ENCODE data around the gene ZNF775. TPM values are rescaled to one million over a fixed set of nuclear protein-coding genes. Genes with fewer than 3 reads are reported as not detected.

Gene ZNF775
- total RNA-seq, 1 donor from 2014 or later, result 8.6 TPM

DNA sequence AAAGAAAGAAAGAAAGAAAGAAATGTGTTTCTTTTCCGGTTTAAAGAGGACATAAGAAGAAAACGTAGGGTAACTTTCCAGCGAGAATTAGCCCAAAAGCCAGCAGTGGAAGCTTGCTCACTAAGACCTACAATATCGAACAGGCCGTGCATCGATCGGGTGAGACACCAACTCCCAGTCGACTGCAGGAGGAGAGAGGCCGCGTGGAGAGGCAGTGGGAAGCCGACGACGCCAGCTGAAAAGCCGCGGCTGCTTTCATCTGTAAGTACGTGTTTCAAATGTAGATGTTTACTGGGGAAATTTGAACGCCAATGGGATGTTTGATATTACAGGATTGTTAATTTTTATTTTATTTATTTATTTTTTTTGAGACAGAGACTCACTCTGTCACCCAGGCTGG, 42.7 kb downstream of the ZNF775 start:
- TF ChIP-seq, protein P1, sequence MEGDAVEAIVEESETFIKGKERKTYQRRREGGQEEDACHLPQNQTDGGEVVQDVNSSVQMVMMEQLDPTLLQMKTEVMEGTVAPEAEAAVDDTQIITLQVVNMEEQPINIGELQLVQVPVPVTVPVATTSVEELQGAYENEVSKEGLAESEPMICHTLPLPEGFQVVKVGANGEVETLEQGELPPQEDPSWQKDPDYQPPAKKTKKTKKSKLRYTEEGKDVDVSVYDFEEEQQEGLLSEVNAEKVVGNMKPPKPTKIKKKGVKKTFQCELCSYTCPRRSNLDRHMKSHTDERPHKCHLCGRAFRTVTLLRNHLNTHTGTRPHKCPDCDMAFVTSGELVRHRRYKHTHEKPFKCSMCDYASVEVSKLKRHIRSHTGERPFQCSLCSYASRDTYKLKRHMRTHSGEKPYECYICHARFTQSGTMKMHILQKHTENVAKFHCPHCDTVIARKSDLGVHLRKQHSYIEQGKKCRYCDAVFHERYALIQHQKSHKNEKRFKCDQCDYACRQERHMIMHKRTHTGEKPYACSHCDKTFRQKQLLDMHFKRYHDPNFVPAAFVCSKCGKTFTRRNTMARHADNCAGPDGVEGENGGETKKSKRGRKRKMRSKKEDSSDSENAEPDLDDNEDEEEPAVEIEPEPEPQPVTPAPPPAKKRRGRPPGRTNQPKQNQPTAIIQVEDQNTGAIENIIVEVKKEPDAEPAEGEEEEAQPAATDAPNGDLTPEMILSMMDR (conservative IDR thresholded peaks at IDR 0.05; ENCODE audit: low read depth, low read length), result no peak
- DNase-seq (ENCODE audit: low read depth), result no peak
- H3K4me3 ChIP-seq (ENCODE audit: low read depth, low read length), result no peak overlapping the region

- H3K4me3 ChIP-seq (ENCODE audit: low read depth, low read length), result no peak overlapping the region
- DNase-seq (ENCODE audit: low read depth), result no peak
- TF ChIP-seq, protein P1 (conservative IDR thresholded peaks at IDR 0.05; ENCODE audit: low read depth, low read length), result no peak
Observed at GRCh38 chr7:150425670-150426069, 46.5 kb downstream of the ZNF775 start.

- TF ChIP-seq, protein P1 (conservative IDR thresholded peaks at IDR 0.05; ENCODE audit: low read depth, low read length), result no peak
- DNase-seq (ENCODE audit: low read depth), result no peak
- H3K4me3 ChIP-seq (ENCODE audit: low read depth, low read length), result no peak overlapping the region
Observed at GRCh38 chr7:150428671-150429451, 49.7 kb downstream of the ZNF775 start.

GRCh38 chr7:150429699-150430098, 50.6 kb downstream of the ZNF775 start:
- H3K4me3 ChIP-seq (ENCODE audit: low read depth, low read length), result no peak overlapping the region
- TF ChIP-seq, protein P1 (conservative IDR thresholded peaks at IDR 0.05; ENCODE audit: low read depth, low read length), result no peak
- no peak for DNase-seq (ENCODE audit: low read depth)

DNA sequence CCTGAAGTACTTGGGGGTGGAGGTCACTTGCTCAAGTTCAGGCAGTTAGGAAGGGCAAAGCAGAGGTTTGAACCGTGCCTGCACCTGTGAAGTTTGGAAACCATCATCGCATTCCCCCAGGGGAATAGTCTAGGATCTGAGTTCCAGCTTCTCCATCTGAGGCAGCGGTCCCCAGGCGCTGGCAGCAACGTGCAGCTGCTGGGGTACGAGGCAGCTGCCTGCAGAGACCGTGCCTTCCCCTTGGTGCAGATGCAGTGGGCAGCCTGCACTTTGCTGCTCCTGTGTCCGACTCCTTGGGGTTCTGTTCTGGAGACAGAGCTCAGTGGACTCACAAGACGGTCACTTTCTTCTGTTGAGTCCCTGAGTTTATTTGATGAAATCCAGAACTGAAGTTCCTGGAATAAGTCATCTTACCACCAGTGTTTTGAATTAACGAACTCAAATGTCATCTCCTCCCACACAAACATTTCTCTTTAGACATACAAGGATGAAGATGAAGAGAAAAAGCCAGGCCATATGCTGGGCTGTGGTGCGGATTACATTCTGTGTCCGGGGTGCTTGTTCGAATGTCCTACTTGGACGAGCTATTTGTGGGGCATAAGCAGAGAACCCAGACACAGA, 51.4 kb downstream of the ZNF775 start:
- no peak overlapping the region for H3K4me3 ChIP-seq (ENCODE audit: low read depth, low read length)
- no peak for DNase-seq (ENCODE audit: low read depth)
- TF ChIP-seq, protein P1 (conservative IDR thresholded peaks at IDR 0.05; ENCODE audit: low read depth, low read length), result no peak

- H3K4me3 ChIP-seq (ENCODE audit: low read depth, low read length), result no peak overlapping the region
- TF ChIP-seq, protein P1 (conservative IDR thresholded peaks at IDR 0.05; ENCODE audit: low read depth, low read length), result no peak
- DNase-seq (ENCODE audit: low read depth), result no peak
Observed at GRCh38 chr7:150431839-150432658, 52.9 kb downstream of the ZNF775 start.

All from epithelial cell of proximal tubule (primary cell).